Ovary (tissue), 9 donors: ENCODE measurements around the gene TGIF2. TPM values are rescaled to one million over a fixed set of nuclear protein-coding genes. Genes with fewer than 3 reads are reported as not detected.
A peak's percentile ranks its signal among the peaks of the same experiment; 100 is the strongest.

Experiments used
- DNase-seq, 5 donors: peaks; one replicate each; pipeline ENCODE4 v3.0.0-alpha.2; 2019 to 2020
- H3K27ac ChIP-seq, 2 donors: fragments of 200-600 bp; one replicate each; pipeline versions ENCODE4 v1.5.1 to v1.8.0; 2019 to 2022
- H3K27me3 ChIP-seq: fragments of 200-600 bp; one replicate; pipeline ENCODE4 v1.8.0; 2022
- H3K36me3 ChIP-seq: fragments of 200-600 bp; sonication (generic); one replicate; pipeline ENCODE4 v1.5.1; 2019
- H3K4me1 ChIP-seq: one replicate; pipeline ENCODE4 v1.8.1; 2013; ENCODE audit warnings: mild to moderate bottlenecking, moderate library complexity; ENCODE audit not compliant: insufficient read depth
- H3K4me3 ChIP-seq: fragments of 200-600 bp; sonication (generic); one replicate; pipeline ENCODE4 v1.5.1; 2017
- H3K9me3 ChIP-seq, 2 donors: fragments of 200-600 bp in 1 of 2; sonication (generic) in 1 of 2; one replicate each; pipeline versions ENCODE4 v1.5.1 to v1.8.1; 2013 to 2019; ENCODE audit warnings: mild to moderate bottlenecking in 1 of 2, moderate library complexity in 1 of 2
- CTCF ChIP-seq, 3 donors: fragments of 450-650 bp in 2 of 3; fragments of 200-600 bp in 1 of 3; IDR thresholded peaks; one replicate each; pipeline versions ENCODE4 v1.5.1 to v1.8.0; 2016 to 2022; ENCODE audit warnings: antibody characterized with exemption in 3 of 3, mild to moderate bottlenecking in 1 of 3
- EP300 ChIP-seq: sonication (generic); formaldehyde crosslinking; IDR thresholded peaks from one replicate; pipeline ENCODE4 v1.6.1; 2017; ENCODE audit warnings: antibody characterized with exemption
- POLR2A ChIP-seq: fragments of 450-650 bp; IDR thresholded peaks from one replicate; pipeline ENCODE4 v1.6.1; 2017; ENCODE audit warnings: antibody characterized with exemption, mild to moderate bottlenecking, moderate library complexity
- WGBS, 3 donors: extraction: QIAGEN DNeasy Blood & Tissue Kit in 1 of 3; methylation state at CpG; one replicate each; pipeline versions ENCODE4 v1.1.5 to v1.1.7; 2013 to 2017; 5-methylcytosine and 5-hydroxymethylcytosine counted together
- intact Hi-C, 4 donors: fragments of 100-400 bp; cut with DNase I; formaldehyde crosslinking; loops; one replicate each; pipeline versions ENCODE4 v1.11.0 to v1.15.1; 2022 to 2023
- polyA plus RNA-seq, 2 donors: library from polyadenylated mRNA; stranded (reverse); fragments of 200-250 nt in 1 of 2; fragments of 350-450 nt in 1 of 2; fragmentation: Illumina TruSeq in 1 of 2; extraction: RNeasy Lipid Tissue Mini Kit (QIAGEN cat#74804) in 1 of 2; gene quantifications; one replicate each; pipeline ENCODE4 v1.2.3, GENCODE V29; 2013 to 2014
- total RNA-seq, 7 donors: library from RNA; depleted of rRNA in 2 of 7; stranded (reverse); fragments of >200 nt in 2 of 7; fragmentation: NEBNext Ultra II Directional in 3 of 7; extraction: Animal tissue kit (Norgen Biotek cat#: 25700) in 3 of 7; gene quantifications; one replicate each; pipeline versions ENCODE4 v1.1.0 to v1.2.4, GENCODE V29; 2016 to 2023
- donor health status: DM: no; HTN: no; CAD: no; lungs with moderate emphysema.
- donor health status: DM: no; HTN: no; CAD: no.
- donor health status: Bipolar disorder and iron deficiency.
- donor health status: DM: yes; HTN: yes; CAD: no.
- donor health status: DM: no; HTN: no; CAD: no.
- donor health status: DM: yes; HTN: yes; CAD: no.

TGIF2 gene
- total and polyA plus RNA-seq, 9 donors = 12.6 to 39.2 (median 24.8) TPM

GRCh38 chr20:36542516-36543183 lies 30.7 kb upstream of the TGIF2 start:
- H3K4me1 ChIP-seq = peaks cover 26% of the 10 kb centered on the region
- TF ChIP-seq EP300 (no peak), POLR2A (no peak), CTCF (IDR thresholded peaks at IDR 0.05) (no peak)
- no peaks in the 10 kb centered on the region for H3K9me3 ChIP-seq
- peak overlapping the region; percentile 89 to 94 for H3K27ac ChIP-seq
- 33 to 43% (median 37%) methylated on average over 10 of the region's 10 CpGs for WGBS, 3 donors
- intact Hi-C loops = loop anchor here in 3 of 4 donors (5.0 to 10.0 kb wide), 3 partner anchors 75 to 798 kb away; partner anchors contain the start of gene RBM39 (in 1 of the 3)
- H3K36me3 ChIP-seq = no peaks in the 10 kb centered on the region
- peak in 1 of 5 donors; percentile 51 for DNase-seq
- H3K27me3 ChIP-seq = no peaks in the 10 kb centered on the region
- H3K4me3 ChIP-seq = peak overlapping the region; percentile 90

GRCh38 chr20:36543184-36544133 lies 29.9 kb upstream of the TGIF2 start:
- Histone ChIP-seq H3K27ac (peak overlapping the region; percentile 89 to 94), H3K4me3 (peak overlapping the region; percentile 90), H3K36me3 (no peaks in the 10 kb centered on the region), H3K27me3 (no peaks in the 10 kb centered on the region), H3K9me3 (no peaks in the 10 kb centered on the region), H3K4me1 (peaks cover 23% of the 10 kb centered on the region)
- 13 to 23% (median 22%) methylated on average over 12 to 14 of the region's 14 CpGs for WGBS, 3 donors
- peak; percentile 72 to 87 (median 83) for DNase-seq
- TF ChIP-seq EP300 = no peak
- no peak for TF ChIP-seq POLR2A
- TF ChIP-seq CTCF (IDR thresholded peaks at IDR 0.05) = no peak
- intact Hi-C loops = loop anchor here in 3 of 4 donors (5.0 to 10.0 kb wide), 3 partner anchors 76 to 799 kb away; partner anchors contain the start of gene RBM39 (in 1 of the 3)

- Histone ChIP-seq H3K4me3 (peak overlapping the region; percentile 90), H3K4me1 (peaks cover 18% of the 10 kb centered on the region), H3K27me3 (no peaks in the 10 kb centered on the region), H3K36me3 (no peaks in the 10 kb centered on the region), H3K9me3 (no peaks in the 10 kb centered on the region), H3K27ac (peak overlapping the region; percentile 89 to 94)
- WGBS, 3 donors = 31 to 44% (median 38%) methylated on average over 15 of the region's 15 CpGs
- TF ChIP-seq CTCF (IDR thresholded peaks at IDR 0.05) (no peak), POLR2A (no peak), EP300 (no peak)
- peak in 3 of 5 donors; percentile 45 to 61 (median 57) for DNase-seq
- intact Hi-C loops = loop anchor here in 3 of 4 donors (5.0 to 10.0 kb wide), 3 partner anchors 77 to 800 kb away; partner anchors contain the start of gene RBM39 (in 1 of the 3)
Observed at GRCh38 chr20:36544134-36545018, 29.0 kb upstream of the TGIF2 start.
